HG02571 (cell line): ENCODE measurements around the gene CBL.

ENCODE experiments used
- ATAC-seq: cut with Tn5 transposase; IDR thresholded peaks from one replicate; pipeline ENCODE4 v1.9.1; 2021; ENCODE audit warnings: mild to moderate bottlenecking, moderate library complexity; ENCODE audit not compliant: unreplicated experiment

CBL gene

GRCh38 chr11:119306373-119306890 lies 100.3 kb downstream of the CBL start:
- no peak for ATAC-seq

- ATAC-seq = no peak
These were observed 101.1 kb downstream of the CBL start for GRCh38 chr11:119307219-119307618.

- no peak for ATAC-seq
These were observed 101.8 kb downstream of the CBL start for GRCh38 chr11:119307974-119308373.

GRCh38 chr11:119309411-119309810 lies 103.3 kb downstream of the CBL start:
- ATAC-seq = no peak

- ATAC-seq = no peak
These were observed 104.0 kb downstream of the CBL start for GRCh38 chr11:119309953-119310681.

GRCh38 chr11:119310682-119311052 lies 104.5 kb downstream of the CBL start:
- no peak for ATAC-seq

GRCh38 chr11:119314726-119315125 lies 108.6 kb downstream of the CBL start:
- no peak for ATAC-seq

GRCh38 chr11:119315131-119316015 lies 109.2 kb downstream of the CBL start:
- no peak for ATAC-seq

GRCh38 chr11:119316016-119316728 lies 110.0 kb downstream of the CBL start:
- no peak for ATAC-seq

GRCh38 chr11:119316729-119317591 lies 110.8 kb downstream of the CBL start, which contains the start of gene MCAM:
TSS of gene MCAM (minus strand) at chr11:119317130. CDS start at chr11:119317101, 29 bp downstream.
- ATAC-seq = no peak

- no peak for ATAC-seq
These were observed 111.6 kb downstream of the CBL start for GRCh38 chr11:119317592-119318239.

GRCh38 chr11:119318240-119319135 lies 112.3 kb downstream of the CBL start:
- no peak for ATAC-seq

- ATAC-seq = no peak
These were observed 113.1 kb downstream of the CBL start for GRCh38 chr11:119319136-119319699.

GRCh38 chr11:119319700-119320239 lies 113.6 kb downstream of the CBL start:
- no peak for ATAC-seq

- ATAC-seq = no peak
These were observed 114.2 kb downstream of the CBL start for GRCh38 chr11:119320240-119320775.

- no peak for ATAC-seq
These were observed 114.8 kb downstream of the CBL start for GRCh38 chr11:119320776-119321524.

- ATAC-seq = no peak
These were observed 116.2 kb downstream of the CBL start for GRCh38 chr11:119322360-119322739.
